Neural progenitor cell (in vitro differentiated cells): ENCODE data around the gene PMAIP1. TPM values are rescaled to one million over a fixed set of nuclear protein-coding genes. Genes with fewer than 3 reads are reported as not detected.

ENCODE experiments used
- DNase-seq: peaks from one replicate; pipeline ENCODE4 v3.0.0-alpha.2; 2016; ENCODE audit warnings: low spot score
- H2AFZ ChIP-seq: fragments of 200-600 bp; sonication (generic); replicated peaks from 2 replicates; pipeline ENCODE4 v1.6.1; 2016; ENCODE audit warnings: antibody characterized with exemption
- H3F3A ChIP-seq: fragments of 200-600 bp; sonication (generic); 2 replicates; pipeline ENCODE4 v1.6.1; 2016; ENCODE audit warnings: antibody characterized with exemption, low read depth
- H3K27ac ChIP-seq: fragments of 200-600 bp; sonication (generic); 2 replicates; pipeline ENCODE4 v1.5.1; 2016; ENCODE audit warnings: mild to moderate bottlenecking
- H3K27me3 ChIP-seq: fragments of 200-600 bp; sonication (generic); 2 replicates; pipeline ENCODE4 v1.6.1; 2016; ENCODE audit warnings: mild to moderate bottlenecking, moderate library complexity
- H3K36me3 ChIP-seq: fragments of 200-600 bp; sonication (generic); 2 replicates; pipeline ENCODE4 v1.5.1; 2016
- H3K4me1 ChIP-seq: fragments of 200-600 bp; sonication (generic); 2 replicates; pipeline ENCODE4 v1.6.1; 2016; ENCODE audit warnings: mixed run types
- H3K4me2 ChIP-seq: fragments of 200-600 bp; sonication (generic); 2 replicates; pipeline ENCODE4 v1.6.1; 2016
- H3K4me3 ChIP-seq: fragments of 200-600 bp; sonication (generic); 2 replicates; pipeline ENCODE4 v1.5.1; 2016
- H3K79me2 ChIP-seq: fragments of 200-600 bp; sonication (generic); 2 replicates; pipeline ENCODE4 v1.6.1; 2016; ENCODE audit warnings: low read depth
- H3K9ac ChIP-seq: fragments of 200-600 bp; sonication (generic); 2 replicates; pipeline ENCODE4 v1.6.1; 2016
- H3K9me3 ChIP-seq: fragments of 200-600 bp; sonication (generic); 2 replicates; pipeline ENCODE4 v1.5.1; 2016; ENCODE audit warnings: low read depth
- H4K20me1 ChIP-seq: fragments of 200-600 bp; sonication (generic); 2 replicates; pipeline ENCODE4 v1.6.1; 2016; ENCODE audit warnings: low read depth
- H3K27ac Mint-ChIP-seq: 3 replicates; pipeline ENCODE4 v1.8.0; 2021; ENCODE audit warnings: mixed read lengths
- H3K27me3 Mint-ChIP-seq: 2 replicates; pipeline ENCODE4 v1.8.0; 2022; ENCODE audit warnings: low read depth, mild to moderate bottlenecking, inconsistent platforms, moderate library complexity, mixed read lengths; ENCODE audit not compliant: insufficient read depth
- H3K36me3 Mint-ChIP-seq: 3 replicates; pipeline ENCODE4 v1.8.0; 2021; ENCODE audit warnings: mixed read lengths
- H3K4me1 Mint-ChIP-seq: 3 replicates; pipeline ENCODE4 v1.8.0; 2021; ENCODE audit warnings: mixed read lengths
- H3K4me3 Mint-ChIP-seq: 3 replicates; pipeline ENCODE4 v1.8.0; 2021; ENCODE audit warnings: mild to moderate bottlenecking, moderate library complexity, mixed read lengths
- H3K9me3 Mint-ChIP-seq: 3 replicates; pipeline ENCODE4 v1.8.0; 2020; ENCODE audit warnings: mixed read lengths
- EZH2 ChIP-seq: fragments of 200-600 bp; sonication (generic); IDR thresholded peaks from 2 replicates; pipeline ENCODE4 v1.6.1; 2017; ENCODE audit warnings: antibody characterized with exemption, mild to moderate bottlenecking, moderate library complexity
- EZH2phosphoT487 ChIP-seq: fragments of 200-600 bp; sonication (generic); IDR thresholded peaks from 2 replicates; pipeline ENCODE4 v1.6.1; 2017; ENCODE audit warnings: antibody characterized with exemption
- total RNA-seq: library from RNA; depleted of rRNA; stranded (reverse); fragments of >200 nt; gene quantifications from 2 replicates; pipeline ENCODE4 v1.2.3, GENCODE V29; 2015; ENCODE audit warnings: low replicate concordance
- TF ChIP-seq, protein P1 (sequence below): fragments of 200-600 bp; sonication (generic); IDR thresholded peaks from 2 replicates; pipeline ENCODE4 v1.5.1; 2017; ENCODE audit warnings: antibody characterized with exemption, mild to moderate bottlenecking

The PMAIP1 gene
- total RNA-seq, 1 donor from 2014 or later: 3.5 TPM

DNA sequence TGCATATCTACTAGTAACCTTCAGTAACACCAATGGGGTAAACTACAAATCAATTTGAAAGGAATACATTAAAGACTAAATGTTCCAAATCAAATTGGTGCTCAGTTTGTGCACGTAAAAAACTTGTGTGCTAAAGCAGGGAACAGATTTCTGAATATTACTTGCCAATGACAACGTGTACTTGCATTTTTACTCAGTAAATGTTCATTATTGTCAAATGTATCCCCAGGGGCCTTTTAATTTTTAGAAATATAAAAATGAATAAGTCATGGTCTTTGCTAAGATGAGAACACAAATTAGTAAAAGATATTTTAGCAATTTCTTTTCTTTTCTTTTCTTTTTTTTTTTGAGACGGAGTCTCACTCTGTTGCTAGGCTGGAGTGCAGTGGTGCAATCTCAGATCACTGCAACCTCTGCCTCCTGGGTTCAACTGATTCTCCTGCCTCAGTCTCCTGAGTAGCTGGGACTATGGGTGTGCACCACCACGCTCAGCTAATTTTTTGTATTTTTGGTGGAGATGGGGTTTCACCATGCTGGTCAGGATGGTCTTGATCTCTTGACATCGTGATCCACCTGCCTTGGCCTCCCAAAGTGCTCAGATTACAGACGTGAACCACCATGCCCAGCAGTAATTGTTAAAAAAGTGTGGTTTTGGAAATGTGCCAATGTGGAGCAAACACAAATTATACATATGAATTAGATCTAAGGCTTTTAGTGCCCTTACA is 52.6 kb downstream of the PMAIP1 start:
- Mint-ChIP-seq H3K27me3 (peaks cover 7% of the 10 kb centered on the region), H3K9me3 (no peaks in the 10 kb centered on the region), H3K27ac (no peak overlapping the region), H3K4me1 (no peaks in the 10 kb centered on the region), H3K4me3 (no peak overlapping the region), H3K36me3 (no peaks in the 10 kb centered on the region)
- Histone ChIP-seq H3K36me3 (no peaks in the 10 kb centered on the region), H2AFZ (no peak overlapping the region), H3K27me3 (no peaks in the 10 kb centered on the region), H3K4me1 (no peaks in the 10 kb centered on the region), H3K27ac (no peak overlapping the region), H4K20me1 (no peaks in the 10 kb centered on the region), H3K4me3 (no peak overlapping the region), H3K4me2 (no peak overlapping the region), H3K79me2 (no peaks in the 10 kb centered on the region), H3F3A (no peaks in the 10 kb centered on the region), H3K9me3 (no peaks in the 10 kb centered on the region), H3K9ac (no peak overlapping the region)
- no peak for DNase-seq
- TF ChIP-seq EZH2: no peak
- no peak for TF ChIP-seq EZH2phosphoT487
- TF ChIP-seq, protein P1, sequence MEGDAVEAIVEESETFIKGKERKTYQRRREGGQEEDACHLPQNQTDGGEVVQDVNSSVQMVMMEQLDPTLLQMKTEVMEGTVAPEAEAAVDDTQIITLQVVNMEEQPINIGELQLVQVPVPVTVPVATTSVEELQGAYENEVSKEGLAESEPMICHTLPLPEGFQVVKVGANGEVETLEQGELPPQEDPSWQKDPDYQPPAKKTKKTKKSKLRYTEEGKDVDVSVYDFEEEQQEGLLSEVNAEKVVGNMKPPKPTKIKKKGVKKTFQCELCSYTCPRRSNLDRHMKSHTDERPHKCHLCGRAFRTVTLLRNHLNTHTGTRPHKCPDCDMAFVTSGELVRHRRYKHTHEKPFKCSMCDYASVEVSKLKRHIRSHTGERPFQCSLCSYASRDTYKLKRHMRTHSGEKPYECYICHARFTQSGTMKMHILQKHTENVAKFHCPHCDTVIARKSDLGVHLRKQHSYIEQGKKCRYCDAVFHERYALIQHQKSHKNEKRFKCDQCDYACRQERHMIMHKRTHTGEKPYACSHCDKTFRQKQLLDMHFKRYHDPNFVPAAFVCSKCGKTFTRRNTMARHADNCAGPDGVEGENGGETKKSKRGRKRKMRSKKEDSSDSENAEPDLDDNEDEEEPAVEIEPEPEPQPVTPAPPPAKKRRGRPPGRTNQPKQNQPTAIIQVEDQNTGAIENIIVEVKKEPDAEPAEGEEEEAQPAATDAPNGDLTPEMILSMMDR: no peak

Other genes with a start within 250 kb of the PMAIP1 start
- 2.9 and 6.4 TPM in 2 replicates for gene CCBE1, start 202.6 kb upstream of the PMAIP1 start, total RNA-seq